ENCODE data around the gene DRAM2. TPM values are rescaled to one million over a fixed set of nuclear protein-coding genes. Genes with fewer than 3 reads are reported as not detected.

The DRAM2 gene
- total RNA-seq, 1 experiment from 2014 or later = 15.7 TPM

DNA sequence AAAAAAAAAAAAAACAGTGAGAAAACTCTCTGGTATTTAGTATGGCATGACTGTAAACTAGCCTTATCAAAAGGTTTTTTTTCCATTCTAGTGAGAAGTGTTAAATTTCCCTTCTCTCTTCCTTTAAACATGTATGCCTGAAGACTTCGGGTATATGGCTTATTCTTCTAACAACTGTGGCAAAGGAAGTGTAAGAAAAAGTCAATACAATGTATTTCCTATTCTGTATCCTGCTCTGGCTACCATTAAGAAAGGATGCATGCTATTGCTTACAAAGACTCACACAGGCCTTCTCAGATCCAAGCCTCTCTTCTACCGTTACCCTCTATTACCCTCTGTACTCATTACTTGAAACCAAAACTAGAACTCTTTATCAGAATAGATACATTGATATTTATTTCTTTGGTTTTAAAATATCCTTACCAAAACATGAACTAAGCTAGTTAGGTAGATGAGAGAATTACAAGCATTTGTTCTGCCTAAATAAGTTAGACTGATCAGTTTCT is 8.5 kb upstream of the DRAM2 start:
- ChIA-PET CTCF (no interaction called here), POLR2A (no interaction called here)
- Histone ChIP-seq H3K4me3 (ENCODE audit: low read depth in 2 of 2, low read length in 2 of 2) (no peak overlapping the region), H3K4me1 (ENCODE audit: control insufficient read depth, insufficient read depth, low read length) (no peaks in the 10 kb centered on the region), H3K27ac (ENCODE audit: low read length) (no peak overlapping the region), H3K27me3 (ENCODE audit: control insufficient read depth, insufficient read depth, low read length) (no peaks in the 10 kb centered on the region), H3K9me3 (ENCODE audit: control insufficient read depth, insufficient read depth, low read depth, low read length) (no peaks in the 10 kb centered on the region), H3K36me3 (ENCODE audit: control insufficient read depth, insufficient read depth, low read length) (peaks cover 19% of the 10 kb centered on the region; the same call in 1 of the 2 replicates)
- intact Hi-C loops (cut with micrococcal nuclease; ENCODE audit: unreplicated experiment) (no loop called here), in situ Hi-C loops (cut with HindIII; ENCODE audit: low pct_unique_long_range_greater_than_20kb, low sequenced_read_pairs) (no loop called here)
- DNase-seq (ENCODE audit: low read depth, low spot score) (no peak), ATAC-seq (no peak)
- no TSS peak for BruUV-seq (replicated peaks)
- TF ChIP-seq, protein P1, sequence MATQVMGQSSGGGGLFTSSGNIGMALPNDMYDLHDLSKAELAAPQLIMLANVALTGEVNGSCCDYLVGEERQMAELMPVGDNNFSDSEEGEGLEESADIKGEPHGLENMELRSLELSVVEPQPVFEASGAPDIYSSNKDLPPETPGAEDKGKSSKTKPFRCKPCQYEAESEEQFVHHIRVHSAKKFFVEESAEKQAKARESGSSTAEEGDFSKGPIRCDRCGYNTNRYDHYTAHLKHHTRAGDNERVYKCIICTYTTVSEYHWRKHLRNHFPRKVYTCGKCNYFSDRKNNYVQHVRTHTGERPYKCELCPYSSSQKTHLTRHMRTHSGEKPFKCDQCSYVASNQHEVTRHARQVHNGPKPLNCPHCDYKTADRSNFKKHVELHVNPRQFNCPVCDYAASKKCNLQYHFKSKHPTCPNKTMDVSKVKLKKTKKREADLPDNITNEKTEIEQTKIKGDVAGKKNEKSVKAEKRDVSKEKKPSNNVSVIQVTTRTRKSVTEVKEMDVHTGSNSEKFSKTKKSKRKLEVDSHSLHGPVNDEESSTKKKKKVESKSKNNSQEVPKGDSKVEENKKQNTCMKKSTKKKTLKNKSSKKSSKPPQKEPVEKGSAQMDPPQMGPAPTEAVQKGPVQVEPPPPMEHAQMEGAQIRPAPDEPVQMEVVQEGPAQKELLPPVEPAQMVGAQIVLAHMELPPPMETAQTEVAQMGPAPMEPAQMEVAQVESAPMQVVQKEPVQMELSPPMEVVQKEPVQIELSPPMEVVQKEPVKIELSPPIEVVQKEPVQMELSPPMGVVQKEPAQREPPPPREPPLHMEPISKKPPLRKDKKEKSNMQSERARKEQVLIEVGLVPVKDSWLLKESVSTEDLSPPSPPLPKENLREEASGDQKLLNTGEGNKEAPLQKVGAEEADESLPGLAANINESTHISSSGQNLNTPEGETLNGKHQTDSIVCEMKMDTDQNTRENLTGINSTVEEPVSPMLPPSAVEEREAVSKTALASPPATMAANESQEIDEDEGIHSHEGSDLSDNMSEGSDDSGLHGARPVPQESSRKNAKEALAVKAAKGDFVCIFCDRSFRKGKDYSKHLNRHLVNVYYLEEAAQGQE (IDR thresholded peaks at IDR 0.05; ENCODE audit: insufficient read depth in 1 of 2, low read depth in 2 of 2, low read length in 1 of 2) = no peak
- no peak for TF ChIP-seq POLR2AphosphoS5 (IDR thresholded peaks at IDR 0.05; ENCODE audit: low read depth, low read length)
- no peak for TF ChIP-seq TCF7L2 (IDR thresholded peaks at IDR 0.05; ENCODE audit: low read depth, low read length)
- TF ChIP-seq SIN3A (IDR thresholded peaks at IDR 0.05; ENCODE audit: borderline replicate concordance, insufficient read depth, low read depth, low read length) = no peak
- TF ChIP-seq, protein P2, sequence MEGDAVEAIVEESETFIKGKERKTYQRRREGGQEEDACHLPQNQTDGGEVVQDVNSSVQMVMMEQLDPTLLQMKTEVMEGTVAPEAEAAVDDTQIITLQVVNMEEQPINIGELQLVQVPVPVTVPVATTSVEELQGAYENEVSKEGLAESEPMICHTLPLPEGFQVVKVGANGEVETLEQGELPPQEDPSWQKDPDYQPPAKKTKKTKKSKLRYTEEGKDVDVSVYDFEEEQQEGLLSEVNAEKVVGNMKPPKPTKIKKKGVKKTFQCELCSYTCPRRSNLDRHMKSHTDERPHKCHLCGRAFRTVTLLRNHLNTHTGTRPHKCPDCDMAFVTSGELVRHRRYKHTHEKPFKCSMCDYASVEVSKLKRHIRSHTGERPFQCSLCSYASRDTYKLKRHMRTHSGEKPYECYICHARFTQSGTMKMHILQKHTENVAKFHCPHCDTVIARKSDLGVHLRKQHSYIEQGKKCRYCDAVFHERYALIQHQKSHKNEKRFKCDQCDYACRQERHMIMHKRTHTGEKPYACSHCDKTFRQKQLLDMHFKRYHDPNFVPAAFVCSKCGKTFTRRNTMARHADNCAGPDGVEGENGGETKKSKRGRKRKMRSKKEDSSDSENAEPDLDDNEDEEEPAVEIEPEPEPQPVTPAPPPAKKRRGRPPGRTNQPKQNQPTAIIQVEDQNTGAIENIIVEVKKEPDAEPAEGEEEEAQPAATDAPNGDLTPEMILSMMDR (IDR thresholded peaks at IDR 0.05) = no peak

DNA sequence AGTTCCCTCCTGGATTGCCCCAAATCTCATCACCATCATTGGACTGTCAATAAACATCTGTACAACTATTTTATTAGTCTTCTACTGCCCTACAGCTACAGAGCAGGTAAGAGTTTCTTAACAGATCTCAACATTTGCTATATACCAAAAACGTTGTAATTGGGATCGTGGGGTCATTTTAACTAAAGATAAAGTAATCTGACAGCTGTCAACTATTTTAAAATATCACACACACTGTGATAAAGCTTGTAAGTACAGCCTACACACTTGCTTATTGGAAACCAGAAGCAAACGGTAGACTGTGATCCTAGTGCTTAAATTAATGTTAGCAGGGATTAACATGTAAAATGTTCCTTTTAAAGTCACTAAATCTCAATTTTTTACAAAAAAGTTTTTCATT is 8.1 kb upstream of the DRAM2 start:
- H3K27ac ChIP-seq (ENCODE audit: low read length) = no peak overlapping the region
- H3K9me3 ChIP-seq (ENCODE audit: control insufficient read depth, insufficient read depth, low read depth, low read length) = no peaks in the 10 kb centered on the region
- no peaks in the 10 kb centered on the region for H3K27me3 ChIP-seq (ENCODE audit: control insufficient read depth, insufficient read depth, low read length)
- H3K36me3 ChIP-seq (ENCODE audit: control insufficient read depth, insufficient read depth, low read length) = peaks cover 19% of the 10 kb centered on the region; the same call in 1 of the 2 replicates
- in situ Hi-C loops (cut with HindIII; ENCODE audit: low pct_unique_long_range_greater_than_20kb, low sequenced_read_pairs) = no loop called here
- ChIA-PET POLR2A (no interaction called here), CTCF (no interaction called here)
- TF ChIP-seq TCF7L2 (IDR thresholded peaks at IDR 0.05; ENCODE audit: low read depth, low read length) (no peak), POLR2AphosphoS5 (IDR thresholded peaks at IDR 0.05; ENCODE audit: low read depth, low read length) (no peak), SIN3A (IDR thresholded peaks at IDR 0.05; ENCODE audit: borderline replicate concordance, insufficient read depth, low read depth, low read length) (no peak)
- TF ChIP-seq, protein P2 (IDR thresholded peaks at IDR 0.05) = no peak
- TF ChIP-seq, protein P1 (IDR thresholded peaks at IDR 0.05; ENCODE audit: insufficient read depth in 1 of 2, low read depth in 2 of 2, low read length in 1 of 2) = no peak
- DNase-seq (ENCODE audit: low read depth, low spot score) (no peak), ATAC-seq (no peak)
- H3K4me1 ChIP-seq (ENCODE audit: control insufficient read depth, insufficient read depth, low read length) = no peaks in the 10 kb centered on the region
- BruUV-seq (replicated peaks) = no TSS peak
- intact Hi-C loops (cut with micrococcal nuclease; ENCODE audit: unreplicated experiment) = no loop called here
- no peak overlapping the region for H3K4me3 ChIP-seq (ENCODE audit: low read depth in 2 of 2, low read length in 2 of 2)

All from Panc1 (cell line).